Cerebellar cortex (tissue), 1 donor: ENCODE results near the gene MTHFR.
A peak's percentile ranks its signal among the peaks of the same experiment; 100 is the strongest.
"Not testable (repeated sequence)": the region's sequence is repeated elsewhere in the genome, so short reads cannot be mapped to it uniquely, and the experiment has no call there.

Experiments used
- DNase-seq: peaks from one replicate; pipeline ENCODE4 v3.0.0-alpha.2; 2015; ENCODE audit warnings: low spot score

MTHFR gene

GRCh38 chr1:11833497-11833896 is 27.7 kb upstream of the MTHFR start:
- no peak for DNase-seq

- DNase-seq = no peak
These were observed 26.4 kb upstream of the MTHFR start for GRCh38 chr1:11831945-11832725.

GRCh38 chr1:11828511-11828910 is 22.7 kb upstream of the MTHFR start:
- DNase-seq = no peak

GRCh38 chr1:11826946-11827345 is 21.2 kb upstream of the MTHFR start:
- no peak for DNase-seq

- no peak for DNase-seq
These were observed 19.4 kb upstream of the MTHFR start for GRCh38 chr1:11825131-11825530.

- no peak for DNase-seq
These were observed 17.8 kb upstream of the MTHFR start for GRCh38 chr1:11823366-11824137.

- DNase-seq = no peak
These were observed 16.3 kb upstream of the MTHFR start for GRCh38 chr1:11822091-11822490.

GRCh38 chr1:11817192-11817591 is 11.4 kb upstream of the MTHFR start:
- no peak for DNase-seq

GRCh38 chr1:11813021-11813420 is 7.3 kb upstream of the MTHFR start:
- no peak for DNase-seq

GRCh38 chr1:11807133-11807532 is 1.4 kb upstream of the MTHFR start:
- no peak for DNase-seq

GRCh38 chr1:11806307-11806936 is 658 bp upstream of the MTHFR start:
- DNase-seq = peak; percentile 57

GRCh38 chr1:11804666-11805421 is 920 bp downstream of the MTHFR start:
- DNase-seq = peak; percentile 32

GRCh38 chr1:11803924-11804665 is 1.7 kb downstream of the MTHFR start:
- not testable (repeated sequence) for DNase-seq

GRCh38 chr1:11802973-11803885 is 2.5 kb downstream of the MTHFR start:
- DNase-seq = peak; percentile 84

GRCh38 chr1:11802616-11802972 is 3.2 kb downstream of the MTHFR start:
- no peak for DNase-seq

GRCh38 chr1:11800756-11801433 is 4.9 kb downstream of the MTHFR start:
- DNase-seq = no peak

GRCh38 chr1:11800391-11800755 is 5.4 kb downstream of the MTHFR start:
- no peak for DNase-seq

- no peak for DNase-seq
These were observed 5.9 kb downstream of the MTHFR start for GRCh38 chr1:11799896-11800295.

- no peak for DNase-seq
These were observed 6.7 kb downstream of the MTHFR start for GRCh38 chr1:11799099-11799498.
